HG03520 (cell line): ENCODE measurements around the gene WNT7A.

Experiments
- ATAC-seq: cut with Tn5 transposase; IDR thresholded peaks from one replicate; pipeline ENCODE4 v1.9.1; 2021; ENCODE audit warnings: mild to moderate bottlenecking, moderate library complexity; ENCODE audit not compliant: unreplicated experiment

Gene WNT7A

DNA sequence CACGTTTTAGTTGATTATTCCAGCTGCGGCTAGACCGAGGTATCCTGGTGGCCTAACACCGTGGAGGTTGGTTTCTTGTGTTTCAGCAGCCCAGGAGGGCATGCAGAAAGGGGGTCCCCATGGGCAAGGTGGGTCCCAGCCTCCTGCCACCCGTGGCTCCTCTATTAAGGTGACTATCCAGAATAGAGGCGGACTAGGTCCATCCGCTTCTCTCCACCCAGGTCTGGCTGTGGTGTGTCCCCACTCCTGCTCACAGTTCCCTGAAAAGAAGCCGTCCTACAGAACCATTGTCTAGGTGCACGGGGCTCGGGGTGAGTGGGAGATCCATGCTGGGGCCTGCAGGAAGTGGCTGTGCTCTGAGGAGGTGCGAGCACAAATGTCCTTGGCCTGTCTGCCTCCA, 81.5 kb downstream of the WNT7A start:
- ATAC-seq = no peak

DNA sequence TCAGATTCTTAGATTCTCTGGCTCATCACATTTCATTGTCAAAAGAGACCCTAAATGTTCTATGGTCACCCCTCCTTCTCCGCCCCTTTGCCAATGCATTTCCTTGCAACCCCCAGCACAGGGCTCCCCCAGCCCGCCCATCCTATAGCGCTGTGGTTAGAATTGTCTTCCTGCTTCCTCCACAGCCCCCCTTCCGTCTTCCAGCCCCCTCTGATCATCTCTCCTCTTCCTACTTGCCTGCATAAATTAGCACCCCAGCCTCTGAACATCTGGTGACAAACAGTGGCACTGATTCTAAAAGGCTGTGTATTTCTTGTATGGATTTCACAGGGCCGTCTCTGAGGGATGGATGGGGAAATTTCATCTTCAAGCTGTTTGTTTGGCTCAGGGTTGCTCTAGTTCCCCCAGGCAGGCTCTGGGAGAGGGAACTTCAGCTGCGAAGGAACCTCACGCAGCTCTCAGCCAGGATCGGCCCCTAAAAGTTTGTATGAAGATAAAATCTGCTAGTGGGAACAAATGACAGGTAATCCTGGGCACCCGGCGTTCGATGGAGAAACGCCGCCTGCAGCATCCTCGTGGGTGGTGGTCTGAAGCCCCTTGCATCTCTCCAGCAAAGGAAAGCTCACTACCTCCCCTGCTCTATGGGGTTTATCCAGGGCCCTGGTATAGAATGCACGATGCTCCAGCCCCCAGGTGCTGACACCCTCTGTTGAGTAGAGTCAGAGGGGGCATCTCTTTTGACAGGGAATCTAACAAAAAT, 83.0 kb downstream of the WNT7A start:
- ATAC-seq = no peak

DNA sequence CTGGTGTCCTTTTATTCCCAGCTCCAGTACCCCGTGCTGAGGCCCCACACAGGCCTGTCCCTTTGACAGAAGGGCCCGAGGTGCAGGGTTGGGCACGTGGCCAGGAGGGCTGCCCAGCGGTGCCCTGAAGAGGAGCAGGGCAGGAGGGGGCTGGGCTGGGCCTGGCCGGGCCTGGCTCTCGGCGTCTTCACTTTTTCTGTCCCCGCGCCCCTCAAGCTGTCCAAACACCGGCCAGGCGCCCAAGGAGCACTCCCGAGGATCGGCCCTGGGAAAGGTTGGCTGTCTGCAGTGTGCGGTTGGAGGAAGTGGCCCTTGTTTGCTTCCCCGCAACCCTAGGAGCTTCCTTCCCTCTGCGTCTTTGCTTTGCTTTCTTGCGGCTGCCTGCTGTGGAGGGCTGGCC, 84.1 kb downstream of the WNT7A start:
- ATAC-seq = no peak

DNA sequence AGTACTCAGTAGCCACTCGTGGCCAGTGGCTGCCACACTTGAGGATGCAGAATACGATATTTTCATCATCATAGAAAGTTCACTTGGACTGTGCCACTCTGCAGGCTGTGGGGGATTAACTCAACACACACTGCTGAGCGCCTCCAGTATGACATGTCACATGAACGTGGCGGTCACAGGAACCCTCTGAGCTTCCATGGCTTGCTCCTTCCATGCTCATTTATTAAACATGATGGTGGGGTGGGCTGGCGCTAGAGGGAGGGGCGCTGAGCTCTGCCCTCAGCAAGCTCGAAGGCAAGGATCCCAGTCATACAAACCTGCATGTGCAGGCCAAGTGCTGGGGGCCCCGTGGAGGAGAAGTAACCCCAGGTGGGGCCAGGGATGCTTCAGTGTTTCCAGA, 85.5 kb downstream of the WNT7A start:
- ATAC-seq = no peak

- ATAC-seq = no peak
Observed at GRCh38 chr3:13793451-13793850, 86.4 kb downstream of the WNT7A start.

GRCh38 chr3:13792512-13793371, 87.1 kb downstream of the WNT7A start:
- ATAC-seq = no peak

DNA sequence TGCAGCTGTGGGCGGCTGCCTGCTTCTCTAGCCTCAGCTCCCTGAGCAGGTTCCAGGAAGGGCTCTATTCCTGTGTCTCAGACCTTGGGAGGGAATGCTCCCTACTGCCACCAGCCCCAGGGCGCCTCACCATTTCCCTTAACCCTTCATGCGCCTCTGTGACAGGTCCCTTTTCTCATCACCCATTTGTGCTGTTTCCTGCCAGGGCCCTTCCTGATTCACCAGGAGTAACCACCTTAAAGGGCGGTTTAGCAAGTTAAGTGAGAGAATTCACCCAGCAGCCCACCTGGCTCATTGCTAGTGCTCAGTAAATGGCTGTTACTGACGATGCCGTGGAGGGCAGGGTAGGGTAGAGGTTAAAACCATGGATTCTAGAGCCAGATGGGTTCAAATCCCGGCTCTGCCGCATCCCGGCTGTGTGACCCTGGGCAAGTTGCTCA, 87.8 kb downstream of the WNT7A start:
- ATAC-seq = no peak

DNA sequence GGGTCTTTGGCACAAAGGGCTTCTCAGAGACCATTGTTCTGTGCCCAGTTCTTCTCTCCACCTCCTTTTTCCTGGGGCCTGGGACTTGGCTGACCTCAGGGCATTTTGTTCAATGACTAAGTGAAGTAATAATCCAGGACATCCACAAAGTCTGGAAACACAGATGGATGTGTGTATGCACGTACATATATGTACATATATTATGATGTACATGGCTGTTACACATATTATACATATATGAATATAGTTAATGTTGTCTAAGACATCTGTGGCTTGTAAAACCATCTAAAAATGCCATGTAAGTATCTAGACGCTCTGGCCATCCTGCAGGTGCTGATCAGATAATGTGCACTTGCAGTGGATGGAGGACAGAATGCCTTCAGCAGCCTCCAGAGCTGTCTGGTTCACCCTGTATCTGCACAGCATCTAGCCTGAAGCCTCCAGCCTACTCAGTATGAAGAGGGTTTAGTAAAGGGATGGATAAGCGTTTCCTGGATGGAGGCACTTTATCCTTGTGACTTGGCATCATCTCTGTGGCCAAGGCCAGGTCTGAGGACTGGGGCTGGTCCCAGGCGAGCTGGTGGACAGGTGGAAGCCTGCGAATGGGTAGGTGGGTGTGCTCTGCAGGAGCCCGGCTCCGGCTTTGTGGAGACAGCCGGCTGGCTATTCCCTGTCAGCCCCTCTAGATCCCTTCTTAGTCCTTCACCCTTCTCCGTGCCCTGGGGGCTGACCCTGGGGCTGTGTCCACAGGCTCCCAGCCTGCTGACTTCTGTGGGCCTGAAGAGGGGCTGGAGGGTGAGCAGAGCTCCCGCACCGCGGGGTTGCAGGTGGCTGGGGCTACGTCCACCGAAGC, 88.4 kb downstream of the WNT7A start:
- ATAC-seq = no peak

DNA sequence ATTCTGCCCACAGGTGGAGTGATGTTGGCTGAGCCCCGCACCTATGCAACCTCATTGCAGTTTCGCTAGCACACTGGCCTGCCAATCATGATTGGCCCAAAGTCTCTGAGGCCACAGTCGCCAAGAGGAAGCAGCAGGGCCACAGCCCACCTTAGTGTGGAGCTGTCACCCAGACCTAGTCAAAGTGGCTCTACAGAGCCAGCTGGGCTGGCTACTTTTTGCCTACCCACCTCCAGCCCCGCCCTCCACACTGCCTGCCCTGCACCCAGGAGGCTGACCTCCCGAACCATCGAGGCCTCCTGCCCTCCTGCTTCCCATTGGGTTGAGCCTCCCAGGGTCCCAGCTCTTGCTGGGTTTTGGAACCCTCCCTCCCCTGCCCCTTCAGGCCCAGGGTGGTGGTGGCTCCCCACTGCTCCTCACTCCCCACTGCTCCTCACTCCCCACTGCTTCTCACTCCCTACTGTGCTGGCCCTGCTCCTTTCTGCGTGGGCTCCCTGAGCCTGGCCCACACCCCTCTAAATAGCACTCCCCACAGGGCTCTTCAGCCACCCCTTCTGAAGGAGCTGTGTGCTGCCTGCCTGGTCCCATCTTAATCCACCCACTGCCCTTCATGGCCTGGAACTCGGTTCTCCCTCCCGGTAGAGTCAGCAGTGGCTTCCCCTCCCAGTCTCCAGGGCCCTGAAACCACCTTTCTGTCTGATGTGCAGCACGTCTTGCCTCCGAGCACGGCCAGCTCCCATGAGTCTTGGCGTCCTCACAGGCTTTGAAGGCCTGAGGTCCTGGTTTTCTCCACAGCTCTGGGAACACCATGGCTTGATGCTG, 89.3 kb downstream of the WNT7A start:
- ATAC-seq = no peak

DNA sequence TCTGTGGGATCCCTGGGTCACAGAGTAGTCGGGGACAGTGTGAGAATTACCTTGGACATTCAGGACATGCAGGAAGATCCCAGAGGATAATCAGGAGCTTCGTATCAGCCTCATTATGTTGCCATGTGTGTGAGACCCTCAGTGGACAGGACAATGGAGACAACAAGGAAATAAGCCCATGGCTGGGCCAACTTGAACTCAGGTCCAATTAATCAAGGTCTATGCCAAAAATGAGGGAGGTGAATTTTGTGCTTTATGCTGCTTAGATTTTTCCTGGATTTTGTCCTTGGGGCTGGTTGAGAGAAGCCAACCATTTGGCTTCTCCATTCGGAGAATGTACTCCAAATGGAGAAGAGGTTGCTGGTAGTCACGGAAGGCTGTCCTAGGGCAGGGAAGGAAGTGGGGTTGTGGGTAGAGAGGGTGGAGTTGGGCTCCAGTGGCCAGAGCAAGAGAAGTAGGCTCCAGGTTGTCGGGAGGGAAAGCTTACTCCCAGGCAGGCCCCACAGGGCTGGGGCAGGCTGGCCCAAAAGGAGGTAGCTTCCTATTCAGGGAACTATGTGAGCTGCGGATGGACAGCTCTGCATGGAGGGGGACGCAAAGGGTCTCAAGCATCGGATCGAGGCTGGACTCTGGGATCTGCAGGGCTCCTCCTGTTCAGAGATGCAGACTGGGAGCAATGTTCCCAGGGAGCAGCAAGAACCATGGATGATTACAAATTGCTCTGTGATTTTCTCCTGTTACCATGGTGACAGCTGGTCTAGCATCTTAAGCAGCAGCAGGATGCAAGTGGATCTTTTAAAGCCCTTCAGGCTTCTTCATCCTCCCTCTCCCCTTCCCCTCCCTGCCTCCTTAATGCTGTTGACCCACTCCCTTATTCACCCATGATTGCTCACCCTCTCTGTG, 91.1 kb downstream of the WNT7A start:
- ATAC-seq = no peak

GRCh38 chr3:13787533-13788132, 92.2 kb downstream of the WNT7A start:
- ATAC-seq = no peak

- ATAC-seq = no peak
Observed at GRCh38 chr3:13786811-13787210, 93.1 kb downstream of the WNT7A start.

DNA sequence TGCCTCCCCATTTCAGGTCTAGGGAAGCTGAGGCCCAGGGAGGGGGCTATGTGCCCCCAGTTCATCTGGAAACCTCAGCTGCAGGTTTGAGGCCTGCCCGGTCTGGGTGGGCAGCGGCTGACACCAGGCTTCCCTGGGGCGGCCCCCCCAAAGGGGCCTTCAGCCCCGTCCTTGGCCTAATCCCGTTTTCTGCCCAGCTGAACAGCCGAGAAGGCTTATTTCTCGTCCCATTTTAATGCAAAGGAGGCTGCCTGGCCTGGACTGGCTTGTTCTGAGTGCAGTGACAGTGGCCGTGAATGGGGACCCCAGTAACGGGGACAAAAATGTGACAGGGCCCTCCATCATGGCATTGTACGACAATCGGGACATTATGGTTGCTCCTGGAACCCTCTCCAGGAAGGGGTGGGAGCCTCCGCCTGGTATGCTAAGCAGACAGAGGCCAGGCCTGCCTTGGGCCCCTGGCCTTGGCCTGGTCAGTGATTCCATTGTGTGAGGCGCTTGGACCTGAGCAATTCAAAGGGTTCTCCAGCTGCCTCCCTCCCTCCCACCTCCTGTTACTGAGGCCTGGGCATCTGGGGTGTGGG, 93.9 kb downstream of the WNT7A start:
- ATAC-seq = no peak

GRCh38 chr3:13785351-13785750, 94.5 kb downstream of the WNT7A start:
- no peak for ATAC-seq

DNA sequence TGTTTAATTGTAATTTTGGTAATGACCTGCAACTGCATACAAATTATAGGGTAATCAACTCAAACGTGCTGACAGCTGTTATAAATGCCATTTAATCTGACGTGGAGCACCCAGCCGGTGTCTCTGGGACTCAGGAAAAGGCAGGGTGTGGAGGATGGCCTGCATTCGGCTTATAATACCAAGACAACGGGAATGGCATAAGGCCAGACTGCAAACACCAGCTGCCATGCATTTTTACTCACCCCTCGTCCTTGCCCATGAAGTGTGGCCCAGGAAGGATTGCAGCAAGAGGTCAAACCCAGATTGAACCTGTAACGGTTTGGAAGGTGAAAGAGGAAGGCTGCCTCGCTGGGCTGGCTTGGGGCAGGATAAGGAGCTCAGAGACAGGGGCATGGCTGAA, 96.4 kb downstream of the WNT7A start:
- no peak for ATAC-seq

DNA sequence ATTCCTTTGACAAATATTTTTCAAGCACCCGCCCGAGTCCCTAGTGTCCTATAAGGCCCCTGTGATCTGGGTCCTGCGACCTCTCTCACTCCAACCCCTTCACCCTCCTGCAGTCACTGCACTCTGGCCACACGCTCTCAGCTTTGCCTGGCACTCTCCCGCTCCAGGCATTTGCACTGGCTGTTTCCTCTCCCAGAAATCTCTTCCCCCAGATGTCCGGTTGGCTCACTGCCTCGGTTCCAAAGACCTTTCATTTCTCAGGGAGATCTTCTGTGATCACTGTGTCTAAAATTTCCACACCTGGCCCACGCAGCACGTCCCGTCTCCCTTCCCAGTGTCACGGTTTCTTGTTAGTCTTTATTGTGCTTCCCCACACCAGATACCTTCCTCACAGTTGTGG, 97.4 kb downstream of the WNT7A start:
- no peak for ATAC-seq

GRCh38 chr3:13781417-13781816, 98.5 kb downstream of the WNT7A start:
- ATAC-seq = no peak

GRCh38 chr3:13780432-13781176, 99.3 kb downstream of the WNT7A start:
- no peak for ATAC-seq
